RWPE1 (cell line): ENCODE data around the gene GPR183.

ENCODE experiments used
- CTCF ChIA-PET: fragments of 350-600 bp; sonication (Branson Sonifier 250); formaldehyde crosslinking; extraction: SDS; loops from one replicate; lab custom pipeline; 2021; lab: Yijun Ruan, JAX
- POLR2A ChIA-PET: fragments of 400-600 bp; formaldehyde crosslinking; extraction: SDS; loops from one replicate; lab custom pipeline; 2020; ENCODE audit warnings: antibody characterized with exemption; ENCODE audit not compliant: low non-redundant PET; lab: Yijun Ruan, JAX
- DNase-seq: peaks from one replicate; pipeline ENCODE4 v3.0.0; 2012; ENCODE audit warnings: low spot score
- H3K27ac ChIP-seq: fragments of 450-650 bp; 2 replicates; pipeline ENCODE4 v1.5.1; 2017
- TF ChIP-seq, protein P1 (sequence below): fragments of 450-650 bp; conservative IDR thresholded peaks from 2 replicates; pipeline ENCODE4 v1.5.1; 2017; ENCODE audit warnings: low read depth, mild to moderate bottlenecking

The GPR183 gene

DNA sequence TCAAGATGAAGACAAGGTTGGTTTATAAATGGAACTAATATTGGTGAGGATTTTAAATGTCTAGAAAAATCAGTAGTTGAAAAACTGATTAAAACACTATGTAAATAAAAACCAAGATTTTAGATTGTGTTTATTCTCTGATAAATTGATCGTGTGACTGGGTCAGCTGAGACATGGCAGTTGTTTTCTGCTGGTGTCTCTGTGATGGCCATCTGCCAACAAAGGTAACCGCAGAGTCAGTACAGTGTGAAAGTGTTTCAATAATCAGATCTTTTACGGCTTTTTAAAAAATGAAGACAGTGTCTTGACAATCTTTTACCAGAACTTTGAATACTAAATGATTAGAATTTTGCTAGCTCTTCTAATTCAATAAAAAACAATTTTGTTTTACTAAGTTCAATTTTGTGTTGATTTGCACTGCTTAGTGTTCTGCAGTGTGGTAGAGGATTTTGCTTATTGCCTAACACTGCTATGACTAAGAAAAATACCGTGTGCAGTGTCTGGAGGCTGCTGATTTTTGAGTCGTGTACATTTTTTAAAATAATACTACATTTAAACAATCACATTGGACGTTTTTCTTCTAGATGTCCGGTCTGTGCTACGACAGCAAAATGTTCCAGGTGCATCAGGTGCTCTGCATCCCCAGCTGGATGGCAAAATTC is 32.7 kb upstream of the GPR183 start:
- POLR2A ChIA-PET = no interaction called here

DNA sequence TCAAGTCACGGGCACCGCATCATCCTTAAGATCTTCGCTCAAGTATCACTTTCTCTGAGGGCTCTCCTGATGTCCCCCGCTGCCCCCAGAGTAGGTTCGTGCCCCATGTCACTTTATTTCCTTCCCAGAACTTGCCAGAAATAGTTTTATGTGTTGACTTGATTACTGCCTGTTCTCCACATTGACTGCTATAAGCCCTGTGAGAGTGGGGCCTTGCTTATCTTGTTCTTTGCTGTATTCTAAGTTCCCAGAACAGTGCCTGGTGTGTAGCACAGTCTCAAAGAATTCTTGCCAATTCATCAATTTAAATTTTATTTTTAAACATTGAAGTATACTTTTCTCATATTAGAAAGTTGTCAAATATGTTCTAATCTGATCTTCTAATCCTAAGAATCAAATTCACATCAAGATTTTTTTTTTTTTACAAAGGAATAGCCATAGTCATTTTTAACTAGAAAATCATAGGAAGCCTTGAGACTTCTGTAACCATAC is 32.1 kb upstream of the GPR183 start:
- ChIA-PET POLR2A (no interaction called here), CTCF (no interaction called here)
- TF ChIP-seq, protein P1, sequence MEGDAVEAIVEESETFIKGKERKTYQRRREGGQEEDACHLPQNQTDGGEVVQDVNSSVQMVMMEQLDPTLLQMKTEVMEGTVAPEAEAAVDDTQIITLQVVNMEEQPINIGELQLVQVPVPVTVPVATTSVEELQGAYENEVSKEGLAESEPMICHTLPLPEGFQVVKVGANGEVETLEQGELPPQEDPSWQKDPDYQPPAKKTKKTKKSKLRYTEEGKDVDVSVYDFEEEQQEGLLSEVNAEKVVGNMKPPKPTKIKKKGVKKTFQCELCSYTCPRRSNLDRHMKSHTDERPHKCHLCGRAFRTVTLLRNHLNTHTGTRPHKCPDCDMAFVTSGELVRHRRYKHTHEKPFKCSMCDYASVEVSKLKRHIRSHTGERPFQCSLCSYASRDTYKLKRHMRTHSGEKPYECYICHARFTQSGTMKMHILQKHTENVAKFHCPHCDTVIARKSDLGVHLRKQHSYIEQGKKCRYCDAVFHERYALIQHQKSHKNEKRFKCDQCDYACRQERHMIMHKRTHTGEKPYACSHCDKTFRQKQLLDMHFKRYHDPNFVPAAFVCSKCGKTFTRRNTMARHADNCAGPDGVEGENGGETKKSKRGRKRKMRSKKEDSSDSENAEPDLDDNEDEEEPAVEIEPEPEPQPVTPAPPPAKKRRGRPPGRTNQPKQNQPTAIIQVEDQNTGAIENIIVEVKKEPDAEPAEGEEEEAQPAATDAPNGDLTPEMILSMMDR = no peak
- no peak for DNase-seq
- no peak overlapping the region for H3K27ac ChIP-seq

More for the DNA sequence above, 32.7 kb upstream of the GPR183 start:
- peak overlapping the region; percentile 54 for H3K27ac ChIP-seq
- no peak for DNase-seq
- CTCF ChIA-PET = no interaction called here
- TF ChIP-seq, protein P1 = no peak

DNA sequence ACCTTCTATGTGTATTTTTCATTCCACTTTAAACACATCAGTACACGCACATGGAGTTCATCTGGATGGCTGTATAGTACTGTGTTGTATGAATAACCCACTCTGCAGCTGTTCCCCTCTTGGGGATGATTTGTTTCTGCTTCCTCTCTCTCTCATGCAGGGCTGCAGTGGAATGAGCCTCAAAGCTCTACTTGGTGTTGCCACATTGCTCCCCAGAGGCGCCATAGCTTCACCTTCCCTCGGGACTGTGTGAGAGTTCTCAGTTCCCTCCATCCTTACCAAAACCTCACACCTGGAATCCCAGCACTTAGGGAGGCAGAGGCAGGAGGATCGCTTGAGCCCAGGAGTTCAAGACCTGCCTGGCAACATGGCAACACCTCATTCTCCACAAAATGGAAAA is 28.4 kb upstream of the GPR183 start:
- DNase-seq = no peak
- H3K27ac ChIP-seq = no peak overlapping the region
- ChIA-PET CTCF (no interaction called here), POLR2A (no interaction called here)
- TF ChIP-seq, protein P1 = no peak

GRCh38 chr13:99335087-99335486 is 27.9 kb upstream of the GPR183 start:
- DNase-seq = no peak
- TF ChIP-seq, protein P1 = no peak
- ChIA-PET POLR2A (interaction anchor here (0.6 kb wide), 1 partner anchor 24 kb away, joined by 3 read pairs; no protein-coding TSS in a partner anchor), CTCF (no interaction called here)
- H3K27ac ChIP-seq = no peak overlapping the region

DNA sequence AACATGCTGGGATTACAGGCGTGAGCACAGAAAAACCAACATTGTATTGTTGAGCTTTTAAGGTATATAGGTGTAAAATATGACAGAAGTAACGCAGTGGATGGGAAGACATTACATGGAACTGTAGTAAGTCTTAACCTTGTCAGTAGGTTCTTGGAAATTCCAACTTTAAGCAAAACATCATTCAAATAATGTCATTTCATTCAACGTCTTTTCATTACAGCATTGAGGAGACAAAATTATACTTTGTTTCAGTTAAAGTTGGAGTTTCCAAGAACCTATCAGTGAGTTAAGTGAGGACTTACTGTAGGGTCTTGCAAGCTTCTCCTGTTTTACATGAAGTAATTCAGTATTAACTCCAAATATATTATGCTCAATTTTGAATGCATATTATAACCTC is 27.0 kb upstream of the GPR183 start:
- ChIA-PET CTCF (interaction anchor here (0.7 kb wide), 1 partner anchor 78 kb away, joined by 7 read pairs; no protein-coding TSS in a partner anchor), POLR2A (interaction anchor here (0.6 kb wide), 1 partner anchor 25 kb away, joined by 3 read pairs; no protein-coding TSS in a partner anchor)
- no peak overlapping the region for H3K27ac ChIP-seq
- TF ChIP-seq, protein P1 = no peak
- DNase-seq = no peak

DNA sequence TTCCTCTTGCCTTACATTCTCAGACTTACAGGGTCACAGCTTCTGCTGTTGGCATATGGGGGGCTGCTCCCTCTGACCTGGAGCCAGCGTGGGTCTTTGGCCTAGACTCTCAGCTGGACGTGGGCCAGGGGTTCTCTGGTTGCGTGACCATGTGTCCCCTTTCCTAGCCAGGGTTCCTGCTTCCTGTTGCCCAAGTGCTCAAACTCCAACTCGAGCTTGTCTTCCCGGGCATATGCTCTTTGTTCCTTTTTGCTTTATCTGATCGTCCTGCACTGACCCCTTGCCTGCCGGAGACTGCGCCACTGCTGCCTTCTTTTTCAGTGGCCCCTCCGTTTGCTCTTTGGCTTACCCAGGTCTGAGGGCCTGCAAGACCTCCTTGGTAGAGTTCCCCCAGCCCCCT is 25.3 kb upstream of the GPR183 start:
- H3K27ac ChIP-seq = no peak overlapping the region
- ChIA-PET CTCF (no interaction called here), POLR2A (no interaction called here)
- TF ChIP-seq, protein P1 = no peak
- no peak for DNase-seq
